Osteoblast (primary cell): ENCODE measurements around the gene CADM3. TPM values are rescaled to one million over a fixed set of nuclear protein-coding genes. Genes with fewer than 3 reads are reported as not detected.

Source experiments
- DNase-seq: peaks from one replicate; pipeline ENCODE4 v3.0.0; 2011; ENCODE audit warnings: low spot score, mixed read lengths; ENCODE audit not compliant: insufficient read length; ENCODE audit errors: missing footprints
- H2AFZ ChIP-seq: 2 replicates; pipeline ENCODE4 v1.6.0; 2011; ENCODE audit warnings: mild to moderate bottlenecking, low read length
- H3K27ac ChIP-seq: 2 replicates; pipeline ENCODE4 v1.5.1; 2011; ENCODE audit warnings: mild to moderate bottlenecking, low read depth, low read length, moderate library complexity
- H3K27me3 ChIP-seq: 2 replicates; pipeline ENCODE4 v1.6.0; 2012; ENCODE audit warnings: mild to moderate bottlenecking, control low read depth, inconsistent platforms, low read length, moderate library complexity; ENCODE audit not compliant: insufficient read depth
- H3K36me3 ChIP-seq: 2 replicates; pipeline ENCODE4 v1.5.1; 2011; ENCODE audit warnings: mild to moderate bottlenecking, low read length, control low read depth, moderate library complexity; ENCODE audit not compliant: insufficient read depth
- H3K4me1 ChIP-seq: 2 replicates; pipeline ENCODE4 v1.5.1; 2011; ENCODE audit warnings: mild to moderate bottlenecking, low read length, control low read depth, moderate library complexity; ENCODE audit not compliant: insufficient read depth
- H3K4me2 ChIP-seq: 2 replicates; pipeline ENCODE4 v1.6.0; 2011; ENCODE audit warnings: mild to moderate bottlenecking, low read length; ENCODE audit not compliant: insufficient read depth
- H3K4me3 ChIP-seq: fragments of 200-600 bp; sonication (generic); 3 replicates; pipeline ENCODE4 v1.5.1; 2012; ENCODE audit warnings: mild to moderate bottlenecking, low read length, inconsistent platforms; ENCODE audit not compliant: insufficient read depth
- H3K79me2 ChIP-seq: 2 replicates; pipeline ENCODE4 v1.6.0; 2012; ENCODE audit warnings: mild to moderate bottlenecking, low read length, control low read depth, inconsistent platforms; ENCODE audit not compliant: insufficient read depth
- H3K9me3 ChIP-seq: 2 replicates; pipeline ENCODE4 v1.5.1; 2011; ENCODE audit warnings: low read depth, low read length, control low read depth
- H4K20me1 ChIP-seq: 2 replicates; pipeline ENCODE4 v1.6.0; 2012; ENCODE audit warnings: mild to moderate bottlenecking, low read length, control low read depth; ENCODE audit not compliant: insufficient read depth
- CTCF ChIP-seq: IDR thresholded peaks from 2 replicates; pipeline ENCODE4 v1.5.1; 2011; ENCODE audit warnings: mild to moderate bottlenecking, low read depth, low read length, moderate library complexity; ENCODE audit errors: extremely low read depth
- total RNA-seq: library from RNA; depleted of rRNA; stranded (reverse); fragments of >200 nt; gene quantifications from 2 replicates; pipeline ENCODE4 v1.2.3, GENCODE V29; 2012

Gene CADM3
- total RNA-seq, 1 donor: under 0.01 TPM

- Histone ChIP-seq H3K27me3 (peaks cover 19% of the 10 kb centered on the region), H2AFZ (no peak overlapping the region), H3K79me2 (no peaks in the 10 kb centered on the region), H3K4me1 (no peaks in the 10 kb centered on the region), H3K4me2 (no peak overlapping the region), H4K20me1 (no peaks in the 10 kb centered on the region), H3K9me3 (no peaks in the 10 kb centered on the region), H3K27ac (no peak overlapping the region), H3K36me3 (no peaks in the 10 kb centered on the region), H3K4me3 (no peak overlapping the region)
- no peak for TF ChIP-seq CTCF
- DNase-seq: no peak
Observed at GRCh38 chr1:159144571-159144970, 26.8 kb upstream of the CADM3 start.

DNA sequence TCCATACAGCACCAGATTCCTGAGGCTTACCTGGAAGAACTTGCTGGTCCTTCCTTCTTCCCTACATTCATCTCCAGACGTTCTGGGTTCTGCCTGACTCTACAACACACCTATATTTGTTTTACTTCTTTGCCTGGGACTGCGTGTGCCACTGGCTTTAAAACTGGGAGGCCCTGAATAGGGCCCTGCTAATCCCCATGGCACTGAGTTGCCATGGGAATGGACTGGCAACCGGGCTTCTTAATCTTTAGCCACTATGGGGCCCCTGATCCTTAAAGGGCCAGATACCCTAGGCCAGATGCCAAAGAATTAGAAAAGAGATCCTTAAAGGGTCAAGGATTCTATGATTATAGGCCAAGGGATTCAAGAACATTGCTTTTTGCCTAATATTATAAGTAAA lies 24.4 kb upstream of the CADM3 start:
- Histone ChIP-seq H3K4me3 (no peak overlapping the region), H3K27me3 (peaks cover 7% of the 10 kb centered on the region), H3K4me1 (no peaks in the 10 kb centered on the region), H3K9me3 (no peaks in the 10 kb centered on the region), H3K79me2 (no peaks in the 10 kb centered on the region), H4K20me1 (no peaks in the 10 kb centered on the region), H3K4me2 (no peak overlapping the region), H2AFZ (no peak overlapping the region), H3K27ac (no peak overlapping the region), H3K36me3 (no peaks in the 10 kb centered on the region)
- no peak for DNase-seq
- TF ChIP-seq CTCF: no peak

DNA sequence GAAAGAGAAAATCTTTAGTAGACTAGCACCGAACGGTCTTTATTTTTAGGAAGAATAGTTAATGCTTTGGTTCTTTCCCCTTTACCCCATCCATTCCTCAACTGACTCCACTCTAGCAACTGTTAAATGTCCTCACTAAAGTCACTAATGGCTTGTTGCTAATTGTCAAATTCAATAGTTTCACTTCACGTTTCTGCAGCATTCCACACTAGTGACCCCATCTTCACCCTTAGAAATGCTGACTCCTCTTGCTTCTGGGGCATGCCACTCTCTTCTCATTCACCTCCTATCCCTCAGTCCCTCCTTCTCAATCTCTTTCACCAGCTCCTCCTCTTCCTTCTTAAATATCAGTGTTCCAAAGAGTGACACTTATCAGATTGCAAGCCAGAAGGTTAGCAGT lies 19.4 kb upstream of the CADM3 start:
- DNase-seq: no peak
- Histone ChIP-seq H3K79me2 (no peaks in the 10 kb centered on the region), H3K4me1 (no peaks in the 10 kb centered on the region), H4K20me1 (no peaks in the 10 kb centered on the region), H3K4me2 (no peak overlapping the region), H3K9me3 (no peaks in the 10 kb centered on the region), H3K4me3 (no peak overlapping the region), H2AFZ (no peak overlapping the region), H3K27ac (no peak overlapping the region), H3K27me3 (no peaks in the 10 kb centered on the region), H3K36me3 (no peaks in the 10 kb centered on the region)
- TF ChIP-seq CTCF: no peak

DNA sequence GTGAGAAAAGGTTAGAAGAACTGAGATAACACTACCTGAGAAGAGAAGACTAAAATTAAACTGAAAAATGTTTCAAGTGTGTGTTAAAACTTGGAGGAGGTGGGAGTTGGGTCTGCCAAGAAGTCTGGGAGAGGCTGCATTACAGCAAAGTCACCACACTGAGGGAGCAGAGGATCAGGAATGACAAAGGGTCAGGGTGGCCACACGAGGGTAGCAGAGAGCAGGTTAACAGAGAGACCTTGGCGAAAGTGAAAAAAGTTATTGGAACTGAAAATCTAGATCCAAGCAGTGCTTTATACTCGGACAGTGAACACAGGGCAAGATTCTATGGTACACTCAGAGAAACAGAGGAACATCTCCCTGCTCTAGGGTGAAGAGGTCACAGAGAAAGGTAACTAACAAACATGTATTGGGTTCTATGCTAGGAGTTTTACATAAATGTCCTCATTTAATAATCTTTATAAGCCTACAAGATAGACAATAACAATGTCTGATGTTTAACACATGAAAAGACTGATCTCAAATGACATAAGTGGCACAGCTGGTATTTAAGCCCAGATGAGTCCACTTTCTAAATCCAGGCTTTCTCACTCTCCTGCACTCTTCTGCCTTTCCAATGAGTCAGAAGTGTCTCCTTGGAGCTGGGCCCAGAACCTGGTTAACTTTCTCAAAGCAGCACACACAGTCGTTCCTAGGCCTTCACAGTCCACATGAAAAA lies 10.3 kb upstream of the CADM3 start:
- peak; percentile 78 for DNase-seq
- peaks cover 8% of the 10 kb centered on the region for H3K4me1 ChIP-seq
- peaks cover 3% of the 10 kb centered on the region for H3K27me3 ChIP-seq
- TF ChIP-seq CTCF: peak; percentile 100
- H3K4me3 ChIP-seq: peak overlapping the region; percentile 24
- H3K9me3 ChIP-seq: no peaks in the 10 kb centered on the region
- H2AFZ ChIP-seq: no peak overlapping the region
- peak overlapping the region; percentile 73 for H3K4me2 ChIP-seq
- H3K27ac ChIP-seq: peak overlapping the region; percentile 39
- no peaks in the 10 kb centered on the region for H3K36me3 ChIP-seq
- no peaks in the 10 kb centered on the region for H4K20me1 ChIP-seq
- H3K79me2 ChIP-seq: no peaks in the 10 kb centered on the region
